ENCODE results near the gene TMEM54. TPM values are rescaled to one million over a fixed set of nuclear protein-coding genes. Genes with fewer than 3 reads are reported as not detected.

TMEM54 gene
- total and polyA plus RNA-seq, 4 donors = 0.92 to 10.9 (median 2.6) TPM

- H3K9ac ChIP-seq (ENCODE audit: low read depth in 1 of 2, low read length in 2 of 2) = no peak overlapping the region
- peaks cover 0 to 19% (median 8%) of the 10 kb centered on the region in 4 donors for H3K36me3 ChIP-seq (ENCODE audit: control insufficient read depth in 4 of 4, insufficient read depth in 3 of 4, low read depth in 1 of 4, low read length in 3 of 4)
- no peak overlapping the region for H3K4me3 ChIP-seq (ENCODE audit: low read depth in 1 of 3, low read length in 3 of 3)
- no peak for DNase-seq (ENCODE audit: low spot score)
- H3K27ac ChIP-seq (ENCODE audit: low read depth in 1 of 2, low read length in 2 of 2) = no peak overlapping the region
- H3K27me3 ChIP-seq (ENCODE audit: control insufficient read depth in 4 of 4, insufficient read depth in 4 of 4, low read length in 3 of 4) = no peaks in the 10 kb centered on the region
- H3K9me3 ChIP-seq (ENCODE audit: control insufficient read depth in 4 of 4, low read length in 3 of 4) = no peaks in the 10 kb centered on the region
- peaks cover 4 to 31% (median 24%) of the 10 kb centered on the region in 4 donors for H3K4me1 ChIP-seq (ENCODE audit: control insufficient read depth in 4 of 4, insufficient read depth in 4 of 4, low read length in 3 of 4)
- 88% methylated on average over 3 of the region's 3 CpGs for WGBS
- TF ChIP-seq SP1 (IDR thresholded peaks at IDR 0.05) (no peak), RAD21 (IDR thresholded peaks at IDR 0.05) (no peak), CTCF (IDR thresholded peaks at IDR 0.05; ENCODE audit: low read depth, low read length, missing input control) (no peak), GABPA (IDR thresholded peaks at IDR 0.05 in 1 of 2, conservative IDR thresholded peaks at IDR 0.05 in 1 of 2) (no peak), ATF3 (IDR thresholded peaks at IDR 0.05) (no peak), ZBTB33 (IDR thresholded peaks at IDR 0.05) (no peak), TAF1 (conservative IDR thresholded peaks at IDR 0.05) (no peak), JUND (IDR thresholded peaks at IDR 0.05) (no peak), FOXA2 (IDR thresholded peaks at IDR 0.05) (no peak), NR2F2 (IDR thresholded peaks at IDR 0.05) (no peak), HNF4G (IDR thresholded peaks at IDR 0.05) (no peak), HNF4A (conservative IDR thresholded peaks at IDR 0.05) (no peak), YY1 (IDR thresholded peaks at IDR 0.05) (no peak), REST (IDR thresholded peaks at IDR 0.05) (no peak), FOXA1 (IDR thresholded peaks at IDR 0.05) (no peak), EGR1 (IDR thresholded peaks at IDR 0.05; ENCODE audit: low read depth in 2 of 2) (no peak)
- TF ChIP-seq, protein P1, sequence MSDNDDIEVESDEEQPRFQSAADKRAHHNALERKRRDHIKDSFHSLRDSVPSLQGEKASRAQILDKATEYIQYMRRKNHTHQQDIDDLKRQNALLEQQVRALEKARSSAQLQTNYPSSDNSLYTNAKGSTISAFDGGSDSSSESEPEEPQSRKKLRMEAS (IDR thresholded peaks at IDR 0.05) = no peak
These were observed 39.1 kb downstream of the TMEM54 start for GRCh38 chr1:32861904-32862695.
